DND-41 (cell line): ENCODE measurements around the gene METTL17.

Source experiments
- EZH2 ChIP-seq: IDR thresholded peaks from 3 replicates; pipeline ENCODE4 v1.6.1; 2012; ENCODE audit warnings: borderline replicate concordance, low read depth, mild to moderate bottlenecking, moderate library complexity, low read length, inconsistent platforms; ENCODE audit not compliant: severe bottlenecking
- TF ChIP-seq, protein P1 (sequence below): IDR thresholded peaks from 2 replicates; pipeline ENCODE4 v1.5.1; 2012; ENCODE audit warnings: borderline replicate concordance, low read length, moderate library complexity, mild to moderate bottlenecking; ENCODE audit not compliant: poor library complexity, severe bottlenecking; ENCODE audit errors: extremely low read depth

- TF ChIP-seq, protein P1, sequence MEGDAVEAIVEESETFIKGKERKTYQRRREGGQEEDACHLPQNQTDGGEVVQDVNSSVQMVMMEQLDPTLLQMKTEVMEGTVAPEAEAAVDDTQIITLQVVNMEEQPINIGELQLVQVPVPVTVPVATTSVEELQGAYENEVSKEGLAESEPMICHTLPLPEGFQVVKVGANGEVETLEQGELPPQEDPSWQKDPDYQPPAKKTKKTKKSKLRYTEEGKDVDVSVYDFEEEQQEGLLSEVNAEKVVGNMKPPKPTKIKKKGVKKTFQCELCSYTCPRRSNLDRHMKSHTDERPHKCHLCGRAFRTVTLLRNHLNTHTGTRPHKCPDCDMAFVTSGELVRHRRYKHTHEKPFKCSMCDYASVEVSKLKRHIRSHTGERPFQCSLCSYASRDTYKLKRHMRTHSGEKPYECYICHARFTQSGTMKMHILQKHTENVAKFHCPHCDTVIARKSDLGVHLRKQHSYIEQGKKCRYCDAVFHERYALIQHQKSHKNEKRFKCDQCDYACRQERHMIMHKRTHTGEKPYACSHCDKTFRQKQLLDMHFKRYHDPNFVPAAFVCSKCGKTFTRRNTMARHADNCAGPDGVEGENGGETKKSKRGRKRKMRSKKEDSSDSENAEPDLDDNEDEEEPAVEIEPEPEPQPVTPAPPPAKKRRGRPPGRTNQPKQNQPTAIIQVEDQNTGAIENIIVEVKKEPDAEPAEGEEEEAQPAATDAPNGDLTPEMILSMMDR: no peak
- TF ChIP-seq EZH2: no peak
Measured at GRCh38 chr14:21011136-21011535, 21.4 kb downstream of the METTL17 start.
